BE2C (cell line): Measurements from ENCODE around the gene MR1.

Experiments
- DNase-seq: peaks from one replicate; pipeline ENCODE4 v3.0.0-alpha.2; 2020
- H3K27me3 ChIP-seq: fragments of 250-450 bp; sonication (Bioruptor Pico); 2 replicates; pipeline ENCODE4 v1.5.1; 2020; ENCODE audit warnings: mild to moderate bottlenecking
- H3K36me3 ChIP-seq: fragments of 250-450 bp; sonication (Bioruptor Pico); 2 replicates; pipeline ENCODE4 v1.5.1; 2020; ENCODE audit warnings: mild to moderate bottlenecking
- H3K4me1 ChIP-seq: fragments of 250-450 bp; sonication (Bioruptor Pico); 2 replicates; pipeline ENCODE4 v1.5.1; 2020
- H3K4me3 ChIP-seq: 2 replicates; pipeline ENCODE4 v1.5.1; 2011; ENCODE audit warnings: low read depth, low read length
- H3K9me3 ChIP-seq: fragments of 250-450 bp; sonication (Bioruptor Pico); 2 replicates; pipeline ENCODE4 v1.5.1; 2020
- TF ChIP-seq, protein P1 (sequence below): IDR thresholded peaks from 2 replicates; pipeline ENCODE4 v1.5.1; 2012; ENCODE audit warnings: mild to moderate bottlenecking, low read depth, low read length

MR1 gene

GRCh38 chr1:181108304-181108867, 74.6 kb downstream of the MR1 start:
- Histone ChIP-seq H3K9me3 (no peaks in the 10 kb centered on the region), H3K4me1 (peaks cover 6% of the 10 kb centered on the region), H3K4me3 (no peak overlapping the region), H3K27me3 (no peaks in the 10 kb centered on the region), H3K36me3 (no peaks in the 10 kb centered on the region)
- DNase-seq, result no peak
- TF ChIP-seq, protein P1, sequence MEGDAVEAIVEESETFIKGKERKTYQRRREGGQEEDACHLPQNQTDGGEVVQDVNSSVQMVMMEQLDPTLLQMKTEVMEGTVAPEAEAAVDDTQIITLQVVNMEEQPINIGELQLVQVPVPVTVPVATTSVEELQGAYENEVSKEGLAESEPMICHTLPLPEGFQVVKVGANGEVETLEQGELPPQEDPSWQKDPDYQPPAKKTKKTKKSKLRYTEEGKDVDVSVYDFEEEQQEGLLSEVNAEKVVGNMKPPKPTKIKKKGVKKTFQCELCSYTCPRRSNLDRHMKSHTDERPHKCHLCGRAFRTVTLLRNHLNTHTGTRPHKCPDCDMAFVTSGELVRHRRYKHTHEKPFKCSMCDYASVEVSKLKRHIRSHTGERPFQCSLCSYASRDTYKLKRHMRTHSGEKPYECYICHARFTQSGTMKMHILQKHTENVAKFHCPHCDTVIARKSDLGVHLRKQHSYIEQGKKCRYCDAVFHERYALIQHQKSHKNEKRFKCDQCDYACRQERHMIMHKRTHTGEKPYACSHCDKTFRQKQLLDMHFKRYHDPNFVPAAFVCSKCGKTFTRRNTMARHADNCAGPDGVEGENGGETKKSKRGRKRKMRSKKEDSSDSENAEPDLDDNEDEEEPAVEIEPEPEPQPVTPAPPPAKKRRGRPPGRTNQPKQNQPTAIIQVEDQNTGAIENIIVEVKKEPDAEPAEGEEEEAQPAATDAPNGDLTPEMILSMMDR, result no peak

DNA sequence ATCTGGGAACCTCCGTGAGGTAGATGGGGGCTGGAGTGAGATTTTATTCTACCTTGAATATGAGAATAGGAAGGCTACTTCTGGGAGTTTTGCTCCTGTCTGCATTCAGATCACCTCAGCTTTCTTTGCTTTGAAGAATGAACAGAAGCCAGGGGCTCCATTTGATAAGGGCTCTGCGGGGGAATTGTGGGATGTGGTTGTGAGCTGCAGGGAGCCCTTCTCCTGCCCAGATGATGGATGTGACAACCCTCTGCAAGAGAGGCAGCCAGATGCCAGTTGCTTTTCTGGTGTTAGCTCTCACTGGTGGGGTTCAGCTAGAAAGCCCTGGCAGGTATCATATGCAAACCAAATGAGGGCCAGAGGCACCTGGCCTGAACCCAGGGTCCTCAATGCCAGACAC, 76.2 kb downstream of the MR1 start:
- DNase-seq, result no peak
- Histone ChIP-seq H3K9me3 (no peaks in the 10 kb centered on the region), H3K4me3 (no peak overlapping the region), H3K36me3 (no peaks in the 10 kb centered on the region), H3K27me3 (no peaks in the 10 kb centered on the region), H3K4me1 (peaks cover 6% of the 10 kb centered on the region)
- TF ChIP-seq, protein P1, result no peak
